Prostate gland (tissue), 2 donors: Measurements from ENCODE around the gene ENC1. TPM values are rescaled to one million over a fixed set of nuclear protein-coding genes. Genes with fewer than 3 reads are reported as not detected.

ENCODE experiments used
- DNase-seq: peaks from one replicate; pipeline ENCODE4 v3.0.0-alpha.2; 2019; ENCODE audit warnings: low spot score
- H3K27ac ChIP-seq, 2 donors: fragments of 200-600 bp; sonication (generic); 2 replicates each; pipeline ENCODE4 v1.5.1; 2017 to 2019
- H3K27me3 ChIP-seq: fragments of 200-600 bp; sonication (generic); replicated peaks from 2 replicates; pipeline ENCODE4 v1.5.1; 2019; ENCODE audit not compliant: insufficient read depth
- H3K36me3 ChIP-seq, 2 donors: fragments of 200-600 bp; sonication (generic); 1 replicate in 1 of 2; 2 replicates in 1 of 2; pipeline versions ENCODE4 v1.5.1 to v1.8.1; 2017 to 2019
- H3K4me1 ChIP-seq: fragments of 200-600 bp; sonication (generic); replicated peaks from 2 replicates; pipeline ENCODE4 v1.5.1; 2019
- H3K4me3 ChIP-seq, 2 donors: fragments of 200-600 bp; sonication (generic); 2 replicates each; pipeline ENCODE4 v1.5.1; 2017 to 2019
- H3K9me3 ChIP-seq: fragments of 200-600 bp; sonication (generic); 2 replicates; pipeline ENCODE4 v1.5.1; 2017
- CTCF ChIP-seq, 4 experiments: fragments of 200-600 bp in 2 of 4; fragments of 450-650 bp in 2 of 4; sonication (generic) in 2 of 4; IDR thresholded peaks; 1 replicate in 3 of 4; 2 replicates in 1 of 4; pipeline ENCODE4 v1.5.1; 2016 to 2019; ENCODE audit warnings: antibody characterized with exemption in 4 of 4, mild to moderate bottlenecking in 2 of 4, moderate library complexity in 2 of 4
- POLR2A ChIP-seq: fragments of 450-650 bp; IDR thresholded peaks from one replicate; pipeline ENCODE4 v1.6.1; 2016; ENCODE audit warnings: antibody characterized with exemption, mild to moderate bottlenecking
- POLR2AphosphoS5 ChIP-seq: sonication (generic); formaldehyde crosslinking; IDR thresholded peaks from one replicate; pipeline ENCODE4 v1.6.1; 2017; ENCODE audit warnings: antibody characterized with exemption
- WGBS: methylation state at CpG from one replicate; pipeline ENCODE4 v1.1.5; 2018; 5-methylcytosine and 5-hydroxymethylcytosine counted together
- intact Hi-C: fragments of 100-400 bp; cut with DNase I; formaldehyde crosslinking; loops from one replicate; pipeline ENCODE4 v1.14.2; 2022
- total RNA-seq, 2 donors: library from RNA; depleted of rRNA; stranded (reverse); fragments of >200 nt; gene quantifications; one replicate each; pipeline ENCODE4 v1.1.0, GENCODE V29; 2016

The ENC1 gene
- total RNA-seq, 2 donors from 2014 or later: 78.1 to 103 TPM

- peak overlapping the region; percentile 56 to 60 for H3K4me3 ChIP-seq
- TF ChIP-seq POLR2AphosphoS5 (no peak), POLR2A (no peak)
- no peaks in the 10 kb centered on the region for H3K27me3 ChIP-seq
- no peaks in the 10 kb centered on the region for H3K9me3 ChIP-seq
- 16% methylated on average over 10 of the region's 10 CpGs for WGBS
- DNase-seq: no peak
- H3K36me3 ChIP-seq: no peaks in the 10 kb centered on the region
- peaks cover 12% of the 10 kb centered on the region for H3K4me1 ChIP-seq
- intact Hi-C loops: no loop called here
- peak overlapping the region; percentile 76 to 78 for H3K27ac ChIP-seq
Observed at GRCh38 chr5:74638970-74639806, 1.3 kb downstream of the ENC1 start.

GRCh38 chr5:74638544-74638969 is 2.0 kb downstream of the ENC1 start:
- no peaks in the 10 kb centered on the region for H3K9me3 ChIP-seq
- intact Hi-C loops: no loop called here
- TF ChIP-seq POLR2A (no peak), POLR2AphosphoS5 (no peak), CTCF (IDR thresholded peaks at IDR 0.05) (no peak)
- peaks cover 12% of the 10 kb centered on the region for H3K4me1 ChIP-seq
- 50% methylated on average over 1 of the region's 1 CpG for WGBS
- H3K36me3 ChIP-seq: no peaks in the 10 kb centered on the region
- DNase-seq: no peak
- peak overlapping the region in 1 of 2 donors; percentile 78 for H3K27ac ChIP-seq
- no peaks in the 10 kb centered on the region for H3K27me3 ChIP-seq
- peak overlapping the region; percentile 56 to 60 for H3K4me3 ChIP-seq

GRCh38 chr5:74636552-74636951 is 4.0 kb downstream of the ENC1 start:
- intact Hi-C loops: no loop called here
- DNase-seq: peak; percentile 33
- Histone ChIP-seq H3K36me3 (no peaks in the 10 kb centered on the region), H3K9me3 (no peaks in the 10 kb centered on the region), H3K27ac (no peak overlapping the region), H3K4me1 (peaks cover 10% of the 10 kb centered on the region), H3K27me3 (no peaks in the 10 kb centered on the region), H3K4me3 (no peak overlapping the region)
- 57% methylated on average over 4 of the region's 4 CpGs for WGBS
- TF ChIP-seq POLR2AphosphoS5: peak; percentile 37
- TF ChIP-seq POLR2A: no peak

- H3K27me3 ChIP-seq: no peaks in the 10 kb centered on the region
- H3K9me3 ChIP-seq: no peaks in the 10 kb centered on the region
- no peak overlapping the region for H3K4me3 ChIP-seq
- 95% methylated on average over 12 of the region's 12 CpGs for WGBS
- H3K4me1 ChIP-seq: peaks cover 10% of the 10 kb centered on the region
- no peak overlapping the region for H3K27ac ChIP-seq
- DNase-seq: no peak
- no peaks in the 10 kb centered on the region for H3K36me3 ChIP-seq
- intact Hi-C loops: no loop called here
- TF ChIP-seq CTCF (IDR thresholded peaks at IDR 0.05) (no peak), POLR2AphosphoS5 (no peak), POLR2A (no peak)
Observed at GRCh38 chr5:74636149-74636548, 4.4 kb downstream of the ENC1 start.

GRCh38 chr5:74634611-74635286 is 5.8 kb downstream of the ENC1 start:
- Histone ChIP-seq H3K36me3 (no peaks in the 10 kb centered on the region), H3K4me3 (no peak overlapping the region), H3K4me1 (peaks cover 10% of the 10 kb centered on the region), H3K9me3 (no peaks in the 10 kb centered on the region), H3K27me3 (no peaks in the 10 kb centered on the region), H3K27ac (no peak overlapping the region)
- TF ChIP-seq CTCF (IDR thresholded peaks at IDR 0.05): no peak
- TF ChIP-seq POLR2AphosphoS5: no peak
- TF ChIP-seq POLR2A: no peak
- WGBS: 92% methylated on average over 16 of the region's 16 CpGs
- intact Hi-C loops: no loop called here
- no peak for DNase-seq
